GM19468 (cell line): Measurements from ENCODE around the gene NCR3LG1.

Source experiments
- ATAC-seq: cut with Tn5 transposase; IDR thresholded peaks from one replicate; pipeline ENCODE4 v1.9.1; 2021; ENCODE audit warnings: mild to moderate bottlenecking, moderate library complexity, moderate number of reproducible peaks; ENCODE audit not compliant: unreplicated experiment; ENCODE audit errors: extremely low read depth

Gene NCR3LG1, protein sequence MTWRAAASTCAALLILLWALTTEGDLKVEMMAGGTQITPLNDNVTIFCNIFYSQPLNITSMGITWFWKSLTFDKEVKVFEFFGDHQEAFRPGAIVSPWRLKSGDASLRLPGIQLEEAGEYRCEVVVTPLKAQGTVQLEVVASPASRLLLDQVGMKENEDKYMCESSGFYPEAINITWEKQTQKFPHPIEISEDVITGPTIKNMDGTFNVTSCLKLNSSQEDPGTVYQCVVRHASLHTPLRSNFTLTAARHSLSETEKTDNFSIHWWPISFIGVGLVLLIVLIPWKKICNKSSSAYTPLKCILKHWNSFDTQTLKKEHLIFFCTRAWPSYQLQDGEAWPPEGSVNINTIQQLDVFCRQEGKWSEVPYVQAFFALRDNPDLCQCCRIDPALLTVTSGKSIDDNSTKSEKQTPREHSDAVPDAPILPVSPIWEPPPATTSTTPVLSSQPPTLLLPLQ

GRCh38 chr11:17351510-17352176 is at the start of gene NCR3LG1:
Gene NCR3LG1 (plus strand): TSS chr11:17351800. CDS start chr11:17351970, 170 bp downstream.
- ATAC-seq, result no peak

- ATAC-seq, result no peak
These were observed 38.0 kb upstream of the NCR3LG1 start for GRCh38 chr11:17313349-17314231.

DNA sequence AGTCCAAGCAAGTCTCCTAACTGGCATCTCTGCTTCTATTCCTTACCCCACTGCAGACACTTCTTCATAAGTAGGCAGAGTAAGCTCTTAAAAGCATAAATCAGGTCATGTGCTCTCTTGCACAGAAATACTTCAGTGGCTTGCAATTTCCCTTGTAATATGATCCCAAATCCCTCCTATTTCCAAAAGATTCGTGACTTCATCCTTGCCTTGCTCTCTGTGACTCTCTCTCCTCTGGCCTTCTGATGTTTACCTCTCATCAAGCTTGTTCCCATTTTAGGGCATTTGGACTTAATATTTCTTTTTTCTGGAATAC is 37.4 kb upstream of the NCR3LG1 start:
- ATAC-seq, result no peak

DNA sequence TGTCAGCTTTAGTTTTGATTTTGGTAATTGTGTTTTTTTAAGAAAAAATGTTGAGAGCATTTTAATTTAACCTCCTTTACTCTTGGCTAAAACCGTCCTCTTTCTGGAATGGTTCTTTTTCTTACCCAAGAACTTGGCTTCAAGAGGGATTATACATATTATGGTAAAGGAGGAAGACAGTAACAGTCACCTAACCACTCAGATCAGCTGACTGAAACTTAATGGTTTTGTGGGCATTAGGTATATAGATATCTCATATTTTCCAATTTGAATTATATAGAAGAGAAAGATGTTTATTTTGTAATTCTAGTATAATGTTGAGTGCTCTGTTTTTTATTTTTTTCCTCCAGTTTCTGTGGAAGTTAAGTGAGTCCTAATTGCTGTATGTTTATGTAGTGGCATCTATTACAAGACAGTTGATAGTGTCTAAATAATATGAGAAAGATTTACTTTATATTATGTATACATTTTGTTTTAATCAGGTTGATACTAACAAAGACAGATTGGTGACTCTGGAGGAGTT is 36.6 kb upstream of the NCR3LG1 start:
- no peak for ATAC-seq

DNA sequence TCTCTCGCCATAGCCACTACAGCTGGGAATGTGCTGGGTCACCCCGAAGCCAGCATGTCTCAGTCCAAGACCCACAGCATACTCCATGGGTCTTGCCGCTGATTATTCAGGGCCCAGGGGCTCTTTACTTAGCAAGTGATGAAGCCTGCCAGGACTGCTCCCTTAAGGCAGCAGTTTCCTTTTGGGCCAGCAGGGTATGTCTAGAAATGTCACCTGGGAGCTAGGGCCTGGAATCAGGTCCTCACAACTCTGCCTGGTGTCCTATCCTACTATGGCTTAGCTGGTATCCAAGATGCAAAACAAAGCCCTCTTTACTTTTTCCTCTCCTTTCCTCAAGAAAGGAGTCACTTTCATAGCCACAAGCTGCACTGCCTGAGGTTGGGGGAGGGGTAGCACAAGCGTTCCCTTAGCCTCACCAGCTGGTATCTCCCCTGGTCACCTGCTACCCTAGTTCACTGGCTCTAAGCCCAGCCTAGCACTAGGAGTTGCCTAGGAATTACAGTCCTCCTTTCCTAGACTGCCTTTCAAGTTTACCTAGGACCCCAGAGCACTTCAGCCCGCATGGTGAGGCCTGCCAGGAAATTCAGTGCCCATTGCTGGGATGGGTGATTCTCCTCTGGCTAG is 22.6 kb upstream of the NCR3LG1 start:
- no peak for ATAC-seq

- ATAC-seq, result no peak
These were observed 19.9 kb upstream of the NCR3LG1 start for GRCh38 chr11:17331669-17332068.

GRCh38 chr11:17333799-17334586 is 17.6 kb upstream of the NCR3LG1 start:
- no peak for ATAC-seq

- ATAC-seq, result no peak
These were observed 8.3 kb upstream of the NCR3LG1 start for GRCh38 chr11:17343257-17343656.

DNA sequence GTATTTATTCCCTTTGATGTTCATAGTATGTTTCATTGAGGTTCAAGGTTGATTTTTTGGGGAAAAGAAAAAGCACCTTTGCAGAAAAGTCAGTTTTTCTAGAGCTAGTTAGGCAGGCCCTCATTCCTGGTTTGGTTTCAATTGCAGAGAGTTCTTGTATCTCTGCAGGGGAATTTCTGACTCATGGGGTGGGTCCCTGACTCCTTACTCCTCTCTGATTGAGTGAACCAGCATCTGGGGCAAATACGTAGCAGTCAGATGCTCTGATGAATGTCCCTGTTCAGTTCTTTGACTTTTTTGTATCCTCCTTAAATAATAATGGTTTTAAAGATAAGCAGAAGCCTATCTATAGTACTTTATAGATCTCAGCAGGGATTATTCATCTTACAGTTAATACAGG is 7.7 kb upstream of the NCR3LG1 start:
- no peak for ATAC-seq

DNA sequence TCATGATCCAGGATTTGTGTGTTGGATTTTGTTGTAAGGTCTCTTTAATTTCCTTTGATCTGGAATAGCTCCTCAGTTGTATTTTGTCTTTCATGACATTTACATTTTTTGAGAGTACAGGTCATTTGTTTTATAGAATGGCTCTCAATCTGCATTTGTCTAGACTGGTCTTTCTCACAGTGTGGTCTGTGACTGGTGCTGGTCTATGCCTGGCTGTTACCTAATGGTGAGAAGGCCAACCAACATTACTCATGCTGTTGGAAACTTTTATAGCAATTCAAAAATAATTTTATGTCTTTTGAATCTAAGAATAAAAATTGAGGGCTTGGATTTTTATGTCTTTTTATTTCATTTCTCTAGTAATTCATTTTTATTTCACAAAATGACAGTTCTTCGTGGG is 3.9 kb upstream of the NCR3LG1 start:
- no peak for ATAC-seq

DNA sequence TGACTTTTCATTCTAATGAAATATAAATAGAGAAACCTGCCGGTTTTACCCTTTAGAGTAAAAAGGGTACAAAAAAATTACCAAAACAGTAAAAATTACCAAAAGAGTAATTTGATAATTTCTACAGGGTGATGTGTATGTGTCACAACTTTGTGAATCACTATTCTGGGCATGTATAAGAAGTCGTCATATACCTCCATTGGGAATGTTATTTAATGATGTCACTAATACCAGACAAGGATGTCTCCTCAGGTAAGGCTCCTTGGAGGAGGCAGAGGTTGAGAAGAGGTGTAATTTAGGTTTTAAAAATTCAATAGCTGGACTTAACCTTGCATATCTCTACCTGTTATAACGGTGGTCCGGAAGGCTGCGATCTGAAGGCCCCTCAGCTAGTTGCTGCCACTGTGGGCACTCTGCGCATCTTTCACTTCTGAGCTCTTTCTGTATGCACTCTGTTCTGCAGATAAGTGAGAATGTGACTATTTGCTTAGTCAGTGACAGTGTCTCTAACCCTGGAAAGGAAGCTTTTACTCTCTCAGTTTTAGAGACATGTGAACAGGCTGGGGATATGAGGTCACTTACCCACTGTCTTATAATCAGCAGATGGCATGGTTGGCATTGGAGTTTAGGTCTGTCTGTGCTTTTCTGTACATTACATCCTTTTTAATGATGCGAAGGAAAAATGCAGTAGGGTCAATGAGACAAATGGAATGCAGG is 987 bp upstream of the NCR3LG1 start:
- ATAC-seq, result no peak

GRCh38 chr11:17351172-17351509 is 459 bp upstream of the NCR3LG1 start:
- ATAC-seq, result no peak

GRCh38 chr11:17352950-17353820 is 1.6 kb downstream of the NCR3LG1 start:
- no peak for ATAC-seq

- ATAC-seq, result no peak
These were observed 2.4 kb downstream of the NCR3LG1 start for GRCh38 chr11:17353821-17354600.

- no peak for ATAC-seq
These were observed 3.0 kb downstream of the NCR3LG1 start for GRCh38 chr11:17354601-17354991.

- no peak for ATAC-seq
These were observed 14.9 kb downstream of the NCR3LG1 start for GRCh38 chr11:17366495-17366894.

DNA sequence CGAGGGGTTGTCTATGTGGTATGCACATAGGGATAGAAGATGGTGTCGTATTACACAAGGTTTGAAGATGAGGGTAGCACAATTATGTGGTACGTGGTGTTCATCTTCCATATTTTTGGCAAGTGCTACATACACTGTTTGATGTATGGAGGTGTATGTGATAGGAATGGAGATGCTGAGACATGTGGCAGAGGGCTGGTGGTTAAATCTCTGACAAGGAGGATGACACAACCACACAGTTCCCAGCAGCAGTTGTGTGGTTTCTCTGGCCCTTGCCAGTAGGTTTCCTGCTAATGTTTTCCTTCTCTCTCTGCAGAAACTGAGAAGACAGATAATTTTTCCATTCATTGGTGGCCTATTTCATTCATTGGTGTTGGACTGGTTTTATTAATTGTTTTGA is 17.0 kb downstream of the NCR3LG1 start:
- no peak for ATAC-seq
